ENCODE measurements around the gene TRIM38. TPM values are rescaled to one million over a fixed set of nuclear protein-coding genes. Genes with fewer than 3 reads are reported as not detected.
"Not testable (repeated sequence)": the region's sequence is repeated elsewhere in the genome, so short reads cannot be mapped to it uniquely, and the experiment has no call there.

TRIM38 gene
- total RNA-seq, 1 donor from 2014 or later: 15.8 TPM

DNA sequence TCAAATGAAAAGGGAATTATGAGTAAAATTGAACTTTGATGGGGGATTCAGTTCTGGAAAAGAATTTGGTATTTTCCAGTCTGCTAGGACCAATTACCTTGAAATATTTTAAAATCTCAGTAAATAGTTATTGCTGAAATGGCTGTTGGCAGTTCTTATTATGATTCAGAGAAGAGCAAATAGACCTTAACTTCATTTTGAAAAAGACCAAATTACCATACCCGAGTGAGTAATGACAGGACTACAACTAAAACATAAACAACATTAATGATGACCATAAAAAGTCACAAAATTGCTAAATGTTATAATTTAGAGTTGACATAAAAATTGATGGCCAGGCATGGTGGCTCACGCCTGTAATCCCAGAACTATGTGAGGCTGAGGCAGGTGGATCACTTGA is 21.7 kb downstream of the TRIM38 start:
- Mint-ChIP-seq H3K36me3 (peaks cover 51% of the 10 kb centered on the region), H3K4me1 (no peaks in the 10 kb centered on the region), H3K27ac (no peak overlapping the region), H3K27me3 (ENCODE audit: low read depth) (no peaks in the 10 kb centered on the region), H3K4me3 (no peak overlapping the region), H3K9me3 (no peaks in the 10 kb centered on the region)
- TF ChIP-seq, protein P1, sequence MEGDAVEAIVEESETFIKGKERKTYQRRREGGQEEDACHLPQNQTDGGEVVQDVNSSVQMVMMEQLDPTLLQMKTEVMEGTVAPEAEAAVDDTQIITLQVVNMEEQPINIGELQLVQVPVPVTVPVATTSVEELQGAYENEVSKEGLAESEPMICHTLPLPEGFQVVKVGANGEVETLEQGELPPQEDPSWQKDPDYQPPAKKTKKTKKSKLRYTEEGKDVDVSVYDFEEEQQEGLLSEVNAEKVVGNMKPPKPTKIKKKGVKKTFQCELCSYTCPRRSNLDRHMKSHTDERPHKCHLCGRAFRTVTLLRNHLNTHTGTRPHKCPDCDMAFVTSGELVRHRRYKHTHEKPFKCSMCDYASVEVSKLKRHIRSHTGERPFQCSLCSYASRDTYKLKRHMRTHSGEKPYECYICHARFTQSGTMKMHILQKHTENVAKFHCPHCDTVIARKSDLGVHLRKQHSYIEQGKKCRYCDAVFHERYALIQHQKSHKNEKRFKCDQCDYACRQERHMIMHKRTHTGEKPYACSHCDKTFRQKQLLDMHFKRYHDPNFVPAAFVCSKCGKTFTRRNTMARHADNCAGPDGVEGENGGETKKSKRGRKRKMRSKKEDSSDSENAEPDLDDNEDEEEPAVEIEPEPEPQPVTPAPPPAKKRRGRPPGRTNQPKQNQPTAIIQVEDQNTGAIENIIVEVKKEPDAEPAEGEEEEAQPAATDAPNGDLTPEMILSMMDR (IDR thresholded peaks at IDR 0.05; ENCODE audit: unreplicated experiment): no peak
- DNase-seq (ENCODE audit: low spot score in 2 of 2, unreplicated experiment in 2 of 2): no peak

DNA sequence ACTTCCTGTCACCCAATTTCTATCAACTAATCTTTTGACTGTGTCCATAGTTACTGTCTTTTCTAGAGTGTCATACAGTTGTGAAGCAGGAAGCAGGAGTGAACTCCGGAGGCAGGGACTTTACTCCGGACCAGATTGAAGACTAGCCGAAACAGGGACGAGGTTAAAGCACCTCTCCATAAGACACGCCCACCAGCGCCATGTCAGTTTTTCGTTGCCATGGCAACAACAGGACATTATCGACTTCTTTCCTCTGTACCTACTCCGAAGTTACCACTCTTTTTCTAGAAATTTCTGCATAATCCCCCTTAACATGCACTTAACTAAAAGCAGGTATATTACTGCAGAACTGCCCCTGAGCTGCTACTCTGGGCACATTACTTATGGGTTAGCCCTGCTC is 25.2 kb downstream of the TRIM38 start:
- Mint-ChIP-seq H3K27me3 (ENCODE audit: low read depth) (no peaks in the 10 kb centered on the region), H3K9me3 (no peaks in the 10 kb centered on the region), H3K27ac (no peak overlapping the region), H3K36me3 (peaks cover 36% of the 10 kb centered on the region), H3K4me3 (no peak overlapping the region), H3K4me1 (peaks cover 4% of the 10 kb centered on the region)
- TF ChIP-seq, protein P1 (IDR thresholded peaks at IDR 0.05; ENCODE audit: unreplicated experiment): no peak
- DNase-seq (ENCODE audit: low spot score in 2 of 2, unreplicated experiment in 2 of 2): no peak

DNA sequence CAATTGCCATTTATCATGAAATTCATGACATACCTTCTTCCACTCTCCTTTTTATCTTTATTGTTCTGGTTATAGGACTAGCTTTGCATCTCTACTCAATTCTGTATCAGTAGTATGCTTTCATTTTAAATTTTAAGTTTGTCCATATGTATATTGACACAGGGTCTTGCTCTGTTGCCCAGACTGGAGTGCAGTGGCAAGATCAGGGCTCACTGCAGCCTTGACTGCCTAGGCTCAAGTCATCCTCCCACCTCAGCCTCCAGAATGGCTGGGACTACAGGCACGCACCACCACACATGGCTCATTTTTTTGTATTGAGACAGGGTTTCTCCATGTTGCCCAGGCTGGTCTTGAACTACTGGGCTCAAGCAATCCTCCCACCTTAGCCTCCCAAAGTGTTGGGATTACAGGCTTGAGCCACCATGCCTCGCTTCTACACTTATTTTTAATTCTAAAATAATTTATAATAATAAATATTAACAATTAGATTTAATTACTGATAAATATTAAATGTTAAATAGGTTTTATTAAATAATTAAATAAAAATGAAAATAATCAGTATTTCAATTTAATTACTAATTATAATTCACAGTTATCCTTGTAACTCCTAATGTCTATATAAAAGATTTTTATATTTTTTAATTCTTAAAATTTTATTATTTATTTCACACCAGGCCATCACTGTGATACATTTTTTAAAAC is 27.7 kb downstream of the TRIM38 start:
- H3K27ac Mint-ChIP-seq: no peak overlapping the region
- H3K4me1 Mint-ChIP-seq: peaks cover 7% of the 10 kb centered on the region
- no peak for DNase-seq (ENCODE audit: low spot score in 2 of 2, unreplicated experiment in 2 of 2)
- no peaks in the 10 kb centered on the region for H3K9me3 Mint-ChIP-seq
- TF ChIP-seq, protein P1 (IDR thresholded peaks at IDR 0.05; ENCODE audit: unreplicated experiment): no peak
- peaks cover 21% of the 10 kb centered on the region for H3K36me3 Mint-ChIP-seq
- no peaks in the 10 kb centered on the region for H3K27me3 Mint-ChIP-seq (ENCODE audit: low read depth)
- H3K4me3 Mint-ChIP-seq: no peak overlapping the region

DNA sequence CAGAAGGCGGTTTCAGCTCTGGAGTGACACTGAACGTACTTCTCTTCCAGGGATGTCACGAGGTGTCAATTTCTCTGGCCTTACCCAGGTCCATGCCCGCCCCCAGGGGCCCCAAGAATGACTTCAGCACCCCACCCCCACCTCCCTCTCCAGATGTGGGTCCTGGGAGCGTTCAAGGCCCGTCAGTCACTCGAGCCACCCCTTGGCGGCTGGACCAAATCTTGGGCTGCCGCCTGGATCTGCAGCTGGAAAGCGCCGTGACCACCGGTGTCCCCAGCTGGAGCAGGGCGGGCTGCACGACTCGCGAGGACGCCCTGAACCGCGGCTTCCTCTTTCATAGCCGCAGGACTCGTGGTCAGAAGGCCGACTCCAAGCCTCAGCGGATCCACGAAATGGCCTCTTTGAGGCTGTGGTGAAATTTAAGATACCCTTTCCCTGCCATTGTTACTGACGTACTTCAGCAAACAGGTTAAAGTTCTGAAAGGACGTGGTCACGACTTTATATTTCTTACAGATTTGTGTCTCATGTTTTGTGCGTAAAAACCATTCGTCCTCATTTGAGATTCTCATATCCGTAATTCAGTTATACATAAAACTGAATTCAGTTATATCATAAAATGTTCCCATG is 29.3 kb downstream of the TRIM38 start:
- H3K27ac Mint-ChIP-seq: peak overlapping the region; percentile 92
- peaks cover 7% of the 10 kb centered on the region for H3K4me1 Mint-ChIP-seq
- peak overlapping the region; percentile 98 for H3K4me3 Mint-ChIP-seq
- peak in 1 of 2 experiments; percentile 59 for DNase-seq (ENCODE audit: low spot score in 2 of 2, unreplicated experiment in 2 of 2)
- H3K27me3 Mint-ChIP-seq (ENCODE audit: low read depth): no peaks in the 10 kb centered on the region
- H3K9me3 Mint-ChIP-seq: no peaks in the 10 kb centered on the region
- H3K36me3 Mint-ChIP-seq: peaks cover 14% of the 10 kb centered on the region
- TF ChIP-seq, protein P1 (IDR thresholded peaks at IDR 0.05; ENCODE audit: unreplicated experiment): no peak

- no peaks in the 10 kb centered on the region for H3K9me3 Mint-ChIP-seq
- no peaks in the 10 kb centered on the region for H3K27me3 Mint-ChIP-seq (ENCODE audit: low read depth)
- peaks cover 6% of the 10 kb centered on the region for H3K36me3 Mint-ChIP-seq
- TF ChIP-seq, protein P1 (IDR thresholded peaks at IDR 0.05; ENCODE audit: unreplicated experiment): peak; percentile 80
- peak overlapping the region; percentile 98 for H3K4me3 Mint-ChIP-seq
- H3K27ac Mint-ChIP-seq: peak overlapping the region; percentile 97
- DNase-seq (ENCODE audit: low spot score in 2 of 2, unreplicated experiment in 2 of 2): peak; percentile 84 to 98
- H3K4me1 Mint-ChIP-seq: peaks cover 7% of the 10 kb centered on the region
Measured at GRCh38 chr6:25992413-25993340, 30.1 kb downstream of the TRIM38 start.

GRCh38 chr6:25993341-25993684 is 30.7 kb downstream of the TRIM38 start:
- H3K36me3 Mint-ChIP-seq; DNase-seq (ENCODE audit: low spot score in 2 of 2, unreplicated experiment in 2 of 2); H3K4me1 Mint-ChIP-seq; H3K27me3 Mint-ChIP-seq (ENCODE audit: low read depth); H3K9me3 Mint-ChIP-seq; H3K27ac Mint-ChIP-seq: not testable (repeated sequence)
- H3K4me3 Mint-ChIP-seq: peak overlapping the region; percentile 98
